ENCODE measurements around the gene PPM1M. TPM values are rescaled to one million over a fixed set of nuclear protein-coding genes. Genes with fewer than 3 reads are reported as not detected.

PPM1M gene
- total and polyA plus RNA-seq, 10 of the 15 experiments (the other 5 are each of a cell fraction or from before 2014, with no cell fraction given), result 7.3 to 24.8 (median 15.8) TPM

- no peaks in the 10 kb centered on the region for H3K27me3 ChIP-seq (replicated peaks in 1 of 2; ENCODE audit: control insufficient read depth in 2 of 2, insufficient read depth in 2 of 2, low read length in 1 of 2)
- H2AFZ ChIP-seq (ENCODE audit: control insufficient read depth, low read depth, low read length), result no peak overlapping the region
- no peak for DNase-seq (ENCODE audit: low read depth, low spot score)
- in situ Hi-C loops (cut with MboI), result no loop called here
- BruUV-seq (replicated peaks), result no TSS peak
- H3K4me1 ChIP-seq (ENCODE audit: control insufficient read depth, insufficient read depth, low read length), result peaks cover 33% of the 10 kb centered on the region
- 60% methylated on average over 8 of the region's 8 CpGs for WGBS (ENCODE audit: insufficient coverage, insufficient replicate concordance, low lambda C conversion rate, missing lambda C conversion rate)
- H3K9me3 ChIP-seq (replicated peaks; ENCODE audit: control insufficient read depth, insufficient read depth, low read length), result no peaks in the 10 kb centered on the region
- peaks cover 2 to 5% of the 10 kb centered on the region in 2 experiments; a peak in 2 of 4 replicates for H3K36me3 ChIP-seq (ENCODE audit: control insufficient read depth in 2 of 2, insufficient read depth in 2 of 2, low read length in 1 of 2)
- H4K20me1 ChIP-seq (ENCODE audit: control insufficient read depth, insufficient read depth), result no peaks in the 10 kb centered on the region
- peak overlapping the region; percentile 88 for H3K27ac ChIP-seq (ENCODE audit: control insufficient read depth, insufficient read depth)
- ChIA-PET POLR2A (interaction anchor here (0.8 to 7.2 kb wide), 5 partner anchors 11 to 101 kb away, joined by 3 to 43 read pairs (median 7); partner anchors contain the start of genes TLR9 and WDR82), CTCF (interaction anchor here (0.8 to 3.8 kb wide), 13 partner anchors 11 to 184 kb away, joined by 3 to 26 read pairs (median 5); partner anchors contain the start of gene TLR9), SMC1A (ENCODE audit: uncharacterized antibody, unreplicated experiment) (interaction anchor here (1.0 to 4.2 kb wide), 7 partner anchors 12 to 102 kb away, joined by 3 to 25 read pairs (median 7); partner anchors contain the start of gene TLR9), RAD21 (ENCODE audit: unreplicated experiment) (interaction anchor here (1.2 to 1.8 kb wide), 6 partner anchors 8 to 51 kb away, joined by 3 to 12 read pairs (median 6); partner anchors contain the start of genes GLYCTK, PPM1M, TLR9 and WDR82)
- H3K79me2 ChIP-seq (ENCODE audit: control insufficient read depth, insufficient read depth, low read length), result peaks cover 39% of the 10 kb centered on the region
- peak overlapping the region; percentile 81 for H3K4me2 ChIP-seq (ENCODE audit: control insufficient read depth, insufficient read depth)
- no peak for FAIRE-seq
- intact Hi-C loops (cut with micrococcal nuclease; ENCODE audit: unreplicated experiment), result loop anchor here (1.0 kb wide), 1 partner anchor 102 kb away; no protein-coding TSS in a partner anchor
- H3K4me3 ChIP-seq, result peak overlapping the region; percentile 93
- no peak for ATAC-seq
- no peak for TF ChIP-seq ZNF384 (IDR thresholded peaks at IDR 0.05; ENCODE audit: borderline replicate concordance, low read depth, low read length)
- TF ChIP-seq EED (IDR thresholded peaks at IDR 0.05; ENCODE audit: low read depth), result peak; percentile 1; the same call in 1 of the 2 replicates
- 0 out of 6 replicates have a peak, but pooled peaks of 1 of the 3 experiments have one; percentile 4 for TF ChIP-seq CTCF (IDR thresholded peaks at IDR 0.05 in 2 of 3, conservative IDR thresholded peaks at IDR 0.05 in 1 of 3; ENCODE audit: control insufficient read depth in 2 of 3, extremely low read depth in 1 of 3, insufficient read depth in 1 of 3, low read depth in 3 of 3, low read length in 3 of 3)
- TF ChIP-seq IKZF1 (conservative IDR thresholded peaks at IDR 0.05), result no peak
- H3K9ac ChIP-seq (ENCODE audit: control insufficient read depth, insufficient read depth, low read length), result peak overlapping the region; percentile 87
These were observed 7.8 kb upstream of the PPM1M start for GRCh38 chr3:52237657-52238172.
